A673 (cell line): ENCODE measurements around the gene SEMA5A. TPM values are rescaled to one million over a fixed set of nuclear protein-coding genes. Genes with fewer than 3 reads are reported as not detected.

ENCODE experiments used
- BruUV-seq: library from RNA; stranded (reverse); fragments of 400-500 nt; replicated peaks from 2 replicates; lab custom pipeline; 2021; lab: Mats Ljungman, UMichigan
- CTCF ChIA-PET: fragments of 300-600 bp; sonication (Branson Sonifier 250); formaldehyde crosslinking; loops from one replicate; lab custom pipeline; 2022; ENCODE audit warnings: antibody characterized with exemption; lab: Charles Lee
- POLR2A ChIA-PET: fragments of 300-600 bp; sonication (Branson Sonifier 250); formaldehyde crosslinking; loops from one replicate; lab custom pipeline; 2022; ENCODE audit warnings: antibody characterized with exemption; ENCODE audit not compliant: low non-redundant PET; lab: Charles Lee
- DNase-seq: peaks from one replicate; pipeline ENCODE4 v3.0.0-alpha.2; 2015; ENCODE audit warnings: low spot score
- H3K27ac ChIP-seq: fragments of 200-600 bp; sonication (generic); 2 replicates; pipeline ENCODE4 v1.5.1; 2016; ENCODE audit warnings: mixed run types, low read depth, mild to moderate bottlenecking, mixed read lengths, antibody characterized with exemption, low read length; ENCODE audit not compliant: poor library complexity, severe bottlenecking
- H3K27me3 ChIP-seq: fragments of 200-600 bp; sonication (generic); replicated peaks from 2 replicates; pipeline ENCODE4 v1.6.1; 2017; ENCODE audit warnings: mixed run types, low read depth, mild to moderate bottlenecking, mixed read lengths, antibody characterized with exemption, low read length; ENCODE audit not compliant: insufficient read depth, poor library complexity
- H3K36me3 ChIP-seq: fragments of 200-600 bp; sonication (generic); 2 replicates; pipeline ENCODE4 v1.6.1; 2016; ENCODE audit warnings: mixed run types, mild to moderate bottlenecking, mixed read lengths, antibody characterized with exemption, low read length; ENCODE audit not compliant: insufficient read depth, poor library complexity, severe bottlenecking
- H3K4me1 ChIP-seq: fragments of 200-600 bp; sonication (generic); 2 replicates; pipeline ENCODE4 v1.6.1; 2017; ENCODE audit warnings: mixed run types, mild to moderate bottlenecking, mixed read lengths, antibody characterized with exemption, low read length; ENCODE audit not compliant: insufficient read depth, poor library complexity, severe bottlenecking
- H3K4me3 ChIP-seq: fragments of 200-600 bp; sonication (generic); 2 replicates; pipeline ENCODE4 v1.5.1; 2016; ENCODE audit warnings: low read depth, mixed run types, mild to moderate bottlenecking, mixed read lengths, low read length; ENCODE audit not compliant: poor library complexity, severe bottlenecking
- H3K9me3 ChIP-seq: fragments of 200-600 bp; sonication (generic); 2 replicates; pipeline ENCODE4 v1.6.1; 2016; ENCODE audit warnings: mixed run types, low read depth, mild to moderate bottlenecking, mixed read lengths, antibody characterized with exemption, low read length; ENCODE audit not compliant: poor library complexity, severe bottlenecking
- CTCF ChIP-seq: fragments of 300-800, 200-600 bp; sonication (generic); conservative IDR thresholded peaks from 2 replicates; pipeline ENCODE4 v1.5.1; 2017; ENCODE audit warnings: low read depth, mild to moderate bottlenecking, antibody characterized with exemption, low read length, moderate library complexity, mixed read lengths
- EZH2 ChIP-seq: fragments of 200-600 bp; sonication (generic); IDR thresholded peaks from 2 replicates; pipeline ENCODE4 v1.6.1; 2017; ENCODE audit warnings: borderline replicate concordance, low read depth, mild to moderate bottlenecking, mixed read lengths, antibody characterized with exemption, low read length; ENCODE audit not compliant: poor library complexity, severe bottlenecking
- intact Hi-C: fragments of 100-400 bp; cut with micrococcal nuclease; formaldehyde crosslinking; loops from one replicate; pipeline ENCODE4 v1.10.0; 2022; ENCODE audit not compliant: unreplicated experiment
- total RNA-seq: library from RNA; stranded (reverse); gene quantifications from 2 replicates; pipeline ENCODE4 v1.2.3, GENCODE V29; 2021

SEMA5A gene
- total RNA-seq, 1 experiment from 2014 or later = 0.17 TPM

- H3K9me3 ChIP-seq = no peaks in the 10 kb centered on the region
- ChIA-PET POLR2A (no interaction called here), CTCF (no interaction called here)
- DNase-seq = no peak
- no peak overlapping the region for H3K4me3 ChIP-seq
- H3K27ac ChIP-seq = no peak overlapping the region
- H3K4me1 ChIP-seq = no peaks in the 10 kb centered on the region
- no peaks in the 10 kb centered on the region for H3K27me3 ChIP-seq
- no peaks in the 10 kb centered on the region for H3K36me3 ChIP-seq
- BruUV-seq = no TSS peak
- intact Hi-C loops = no loop called here
- TF ChIP-seq CTCF (no peak), EZH2 (no peak)
Observed at GRCh38 chr5:9324348-9325077, 221.4 kb downstream of the SEMA5A start.

- no peak for DNase-seq
- Histone ChIP-seq H3K4me1 (no peaks in the 10 kb centered on the region), H3K4me3 (no peak overlapping the region), H3K36me3 (no peaks in the 10 kb centered on the region), H3K9me3 (no peaks in the 10 kb centered on the region), H3K27ac (no peak overlapping the region), H3K27me3 (no peaks in the 10 kb centered on the region)
- CTCF ChIA-PET = no interaction called here
- POLR2A ChIA-PET = no interaction called here
- TF ChIP-seq EZH2 (no peak), CTCF (no peak)
- intact Hi-C loops = no loop called here
- no TSS peak for BruUV-seq
Observed at GRCh38 chr5:9320652-9321051, 225.2 kb downstream of the SEMA5A start.

- BruUV-seq = no TSS peak
- POLR2A ChIA-PET = no interaction called here
- intact Hi-C loops = no loop called here
Observed at GRCh38 chr5:9318031-9318430, 227.8 kb downstream of the SEMA5A start.

More at GRCh38 chr5:9318031-9318430, 227.8 kb downstream of the SEMA5A start:
- Histone ChIP-seq H3K4me1 (no peaks in the 10 kb centered on the region), H3K36me3 (no peaks in the 10 kb centered on the region), H3K9me3 (no peaks in the 10 kb centered on the region), H3K27ac (no peak overlapping the region), H3K27me3 (no peaks in the 10 kb centered on the region), H3K4me3 (no peak overlapping the region)
- TF ChIP-seq EZH2 (no peak), CTCF (no peak)
- CTCF ChIA-PET = no interaction called here
- no peak for DNase-seq
